ENCODE data around the gene BSPH1. TPM values are rescaled to one million over a fixed set of nuclear protein-coding genes. Genes with fewer than 3 reads are reported as not detected.
A peak's percentile ranks its signal among the peaks of the same experiment; 100 is the strongest.

The BSPH1 gene
- total and polyA plus RNA-seq, 2 of the 13 experiments (the other 11 are each of a cell fraction or from before 2014, with no cell fraction given), result not detected

GRCh38 chr19:47920107-47920506, 71.9 kb downstream of the BSPH1 start (continued):
- TF ChIP-seq PHF5A (CRISPR knock-in tag; IDR thresholded peaks at IDR 0.05; ENCODE audit: low read depth, unreplicated experiment), result peak; percentile 84
- peak; percentile 81 for TF ChIP-seq ZNF574 (CRISPR knock-in tag; IDR thresholded peaks at IDR 0.05)
- TF ChIP-seq SIX4 (CRISPR knock-in tag; IDR thresholded peaks at IDR 0.05), result 0 out of 2 replicates have a peak, but pooled peaks have one; percentile 35
- peak; percentile 96 for TF ChIP-seq ZNF124 (CRISPR knock-in tag; IDR thresholded peaks at IDR 0.05)
- TF ChIP-seq RARA (CRISPR knock-in tag; IDR thresholded peaks at IDR 0.05), result peak; percentile 63
- 0 out of 2 replicates have a peak, but pooled peaks have one; percentile 32 for TF ChIP-seq RERE (CRISPR knock-in tag; IDR thresholded peaks at IDR 0.05; ENCODE audit: low read depth)
- 0 out of 2 replicates have a peak, but pooled peaks have one; percentile 25 for TF ChIP-seq MYC (CRISPR knock-in tag; IDR thresholded peaks at IDR 0.05; ENCODE audit: borderline replicate concordance)
- TF ChIP-seq MED1 (CRISPR knock-in tag; IDR thresholded peaks at IDR 0.05), result peak; percentile 74
- peak; percentile 92 for TF ChIP-seq ZKSCAN8 (CRISPR knock-in tag; IDR thresholded peaks at IDR 0.05; ENCODE audit: borderline replicate concordance)
- peak; percentile 91 for TF ChIP-seq ZNF792 (CRISPR knock-in tag; IDR thresholded peaks at IDR 0.05)
- peak; percentile 73; the same call in 1 of the 2 replicates for TF ChIP-seq ZFP90 (CRISPR knock-in tag; IDR thresholded peaks at IDR 0.05; ENCODE audit: borderline replicate concordance)
- 0 out of 2 replicates have a peak, but pooled peaks have one; percentile 43 for TF ChIP-seq ZNF160 (CRISPR knock-in tag; IDR thresholded peaks at IDR 0.05)
- peak; percentile 71; the same call in 1 of the 2 replicates for TF ChIP-seq MEIS2 (CRISPR knock-in tag; IDR thresholded peaks at IDR 0.05)
- TF ChIP-seq ZNF580 (CRISPR knock-in tag; IDR thresholded peaks at IDR 0.05; ENCODE audit: borderline replicate concordance, low read depth), result peak; percentile 97
- peak; percentile 95 for TF ChIP-seq SMAD3 (CRISPR knock-in tag; IDR thresholded peaks at IDR 0.05)
- TF ChIP-seq ZNF232 (CRISPR knock-in tag; IDR thresholded peaks at IDR 0.05; ENCODE audit: borderline replicate concordance), result peak; percentile 76; the same call in 1 of the 2 replicates
- peak; percentile 93 for TF ChIP-seq JARID2 (CRISPR knock-in tag; IDR thresholded peaks at IDR 0.05; ENCODE audit: insufficient replicate concordance)
- TF ChIP-seq RCOR2 (CRISPR knock-in tag; IDR thresholded peaks at IDR 0.05), result peak; percentile 89
- TF ChIP-seq ATF6 (CRISPR knock-in tag; conservative IDR thresholded peaks at IDR 0.05), result 0 out of 2 replicates have a peak, but pooled peaks have one; percentile 51
- peak; percentile 80 for TF ChIP-seq KAT8 (CRISPR knock-in tag; IDR thresholded peaks at IDR 0.05)
- peak; percentile 58 for TF ChIP-seq ZNF629 (CRISPR knock-in tag; conservative IDR thresholded peaks at IDR 0.05)
